Mesangial cell (primary cell): ENCODE measurements around the gene ZNF256. TPM values are rescaled to one million over a fixed set of nuclear protein-coding genes. Genes with fewer than 3 reads are reported as not detected.

Experiments used
- total RNA-seq: library from RNA; depleted of rRNA; stranded (reverse); fragments of >200 nt; gene quantifications from 2 replicates; pipeline ENCODE4 v1.2.3, GENCODE V29; 2015

Gene ZNF256
- 2.1 and 2.5 TPM in 2 replicates for total RNA-seq

DNA sequence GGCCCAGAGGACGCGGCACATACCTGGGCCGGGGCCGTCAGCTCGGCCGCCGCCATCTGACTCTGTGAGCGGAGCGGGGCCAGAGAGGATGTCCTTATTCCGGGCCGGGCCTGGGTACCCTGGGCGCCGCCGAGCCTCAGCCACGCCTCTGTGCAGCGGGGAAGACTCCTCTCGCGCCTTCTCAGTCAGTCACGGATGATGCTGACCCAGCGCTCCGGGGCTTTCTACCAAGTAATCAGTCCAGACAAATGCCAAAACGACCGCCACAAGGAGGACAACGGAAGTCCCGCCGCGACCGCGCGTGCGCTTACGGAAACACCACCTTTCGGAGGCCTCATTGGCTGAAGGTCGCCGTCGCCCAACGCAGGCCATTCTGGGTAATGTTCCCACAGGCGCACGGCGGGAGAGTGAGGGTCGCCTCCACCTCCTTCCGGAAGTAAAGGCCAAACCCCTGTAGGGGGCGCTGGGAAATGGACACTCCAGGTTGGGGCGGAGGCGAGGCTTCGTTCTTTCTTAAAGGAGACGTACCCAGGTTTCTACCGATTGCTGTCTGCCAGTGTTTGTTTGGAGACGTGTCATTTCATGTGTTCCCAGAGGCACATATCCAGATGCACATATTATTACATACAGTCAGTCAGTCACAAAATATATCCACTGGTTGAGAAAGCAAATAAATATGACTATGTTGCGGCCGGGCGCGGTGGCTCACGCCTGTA lies at the start of gene ZNF256:
Gene ZNF256 (minus strand): TSS at position 288 of the 716 bp plus-strand sequence. CDS start 232 bp downstream, at position 56.

DNA sequence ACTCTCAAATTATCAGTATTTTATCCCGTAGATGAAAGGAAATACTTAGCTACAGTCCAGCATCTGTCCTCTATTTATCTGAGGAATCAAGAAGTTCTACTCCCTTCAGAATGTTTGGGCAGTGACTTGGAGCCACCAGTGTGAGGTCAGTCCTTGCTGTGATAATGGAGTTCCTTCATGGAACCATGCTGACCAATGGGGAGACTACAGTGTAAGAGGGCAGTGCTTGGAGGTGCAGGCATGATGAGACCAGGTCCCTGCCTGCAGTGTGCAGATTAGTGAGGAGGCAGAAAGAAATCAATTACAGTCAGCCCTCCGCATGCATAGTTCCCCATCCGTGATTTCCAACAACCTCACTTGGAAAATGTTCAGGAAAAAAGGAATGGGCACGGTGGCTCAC lies 26.9 kb upstream of the ZNF256 start, which contains the start of gene C19orf18:
Gene C19orf18 (minus strand): TSS at position 101 of the 400 bp plus-strand sequence. CDS start 102 bp downstream, outside the sequence.

DNA sequence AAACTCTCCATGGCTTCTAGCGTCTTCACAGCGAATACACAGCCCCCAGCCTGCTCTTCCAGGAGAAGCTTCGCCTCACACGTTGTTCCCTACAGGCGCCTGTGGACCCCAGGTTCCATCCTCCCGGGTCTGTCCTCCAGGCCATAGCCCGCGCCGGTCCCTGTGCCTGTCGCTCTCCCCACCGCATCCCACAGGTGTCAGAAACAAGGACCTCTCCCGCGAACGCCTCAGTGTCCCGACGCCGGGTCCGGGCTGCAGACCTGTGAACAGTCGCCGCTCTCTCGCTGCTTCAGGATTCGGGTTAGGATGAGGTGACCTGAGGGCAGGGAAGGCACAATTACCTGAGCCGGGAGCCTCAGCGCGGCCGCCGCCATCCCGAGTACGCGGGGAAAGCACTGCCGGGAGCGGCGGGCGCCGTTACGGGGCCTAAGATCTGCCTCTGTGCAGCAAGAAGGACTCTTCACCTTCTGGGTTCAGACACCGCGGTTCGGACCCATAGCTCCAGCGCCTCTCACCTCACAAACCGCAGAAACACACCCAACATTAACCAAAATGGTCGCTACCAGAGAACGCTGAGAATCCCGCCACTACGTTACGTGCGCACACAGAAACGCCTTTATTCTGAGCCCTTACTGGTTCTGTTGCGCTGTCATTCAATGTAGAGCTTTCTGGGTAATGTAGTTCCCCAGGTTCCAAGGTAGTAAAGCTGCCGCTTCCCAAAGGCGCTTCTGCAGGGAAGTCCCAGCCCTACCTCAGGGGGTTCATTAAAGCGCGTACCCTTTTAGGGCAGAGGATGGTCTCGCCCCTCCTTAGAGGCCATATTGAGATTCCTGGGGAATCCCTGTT lies 12.5 kb downstream of the ZNF256 start, which contains the start of gene ZNF418:
Gene ZNF418 (minus strand): TSS at position 583 of the 846 bp plus-strand sequence. CDS start 1,580 bp downstream, outside the sequence.

DNA sequence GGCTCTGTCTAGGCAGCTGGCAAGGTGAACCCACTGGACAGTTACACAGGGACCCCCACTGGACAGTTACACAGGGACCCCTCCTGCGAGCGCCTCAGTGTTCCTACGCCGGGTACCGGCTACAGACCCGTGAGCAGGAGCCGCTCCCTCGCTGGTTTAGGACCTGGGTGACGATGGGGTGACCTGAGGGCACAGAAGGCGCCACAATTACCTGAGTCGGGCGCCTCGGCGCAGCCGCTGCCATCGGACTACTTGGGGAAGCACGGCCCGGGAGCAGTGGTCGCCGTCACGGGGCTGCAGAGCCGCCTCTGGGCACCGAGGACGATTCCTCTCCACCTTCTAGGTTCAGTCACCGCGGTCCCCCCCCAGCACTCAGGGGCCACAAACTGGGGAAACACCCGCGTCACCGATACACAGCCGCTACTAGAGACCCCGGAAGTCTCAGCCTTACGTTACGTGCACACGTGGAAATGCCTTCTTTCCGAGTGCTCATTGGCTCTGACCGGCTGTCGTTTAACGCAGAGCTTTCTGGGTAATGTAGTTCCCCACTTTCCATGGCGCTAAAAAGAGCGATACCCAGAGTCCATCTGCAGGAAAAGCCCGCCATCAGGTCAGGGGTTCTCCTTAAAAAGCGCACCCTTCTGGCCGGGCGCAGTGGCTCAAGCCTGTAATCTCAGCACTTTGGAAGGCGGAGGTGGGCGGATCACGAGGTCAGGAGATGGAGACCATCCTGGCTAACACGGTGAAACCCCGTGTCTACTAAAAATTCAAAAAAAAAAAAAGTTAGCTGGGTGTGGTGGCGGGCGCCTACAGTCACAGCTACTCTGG lies 31.1 kb downstream of the ZNF256 start, which contains the start of gene ZNF417:
Gene ZNF417 (minus strand): TSS at position 425 of the 828 bp plus-strand sequence. CDS start 181 bp downstream, at position 244.

Other genes starting within 250 kb of the ZNF256 start
- gene ZNF154, start 238.5 kb downstream of the ZNF256 start, total RNA-seq = 0.98 and 2.2 TPM in 2 replicates
- gene ZNF671, start 220.1 kb downstream of the ZNF256 start, total RNA-seq = 2.9 and 4.7 TPM in 2 replicates
- 8.0 and 14.2 TPM in 2 replicates for gene ZNF776, start 200.9 kb downstream of the ZNF256 start, total RNA-seq
- gene ZNF586, start 178.0 kb downstream of the ZNF256 start, total RNA-seq = 6.8 and 8.1 TPM in 2 replicates
- gene ZNF552, start 132.8 kb downstream of the ZNF256 start, total RNA-seq = 3.9 and 5.8 TPM in 2 replicates
- gene ZNF587B, start 117.4 kb downstream of the ZNF256 start, total RNA-seq = 6.8 and 8.4 TPM in 2 replicates
- gene ZNF587, start 97.8 kb downstream of the ZNF256 start, total RNA-seq = 12.7 and 15.6 TPM in 2 replicates
- gene ZNF814, start 58.7 kb downstream of the ZNF256 start, total RNA-seq = 4.1 and 4.3 TPM in 2 replicates
- 5.5 and 6.1 TPM in 2 replicates for gene ZNF417, start 31.1 kb downstream of the ZNF256 start, total RNA-seq
- gene ZNF418, start 12.3 kb downstream of the ZNF256 start, total RNA-seq = 3.0 and 7.7 TPM in 2 replicates
- 0.13 TPM in 1 of 2 replicates, not detected in the other for gene C19orf18, start 26.8 kb upstream of the ZNF256 start, total RNA-seq
- gene ZNF606, start 55.1 kb upstream of the ZNF256 start, total RNA-seq = 5.7 and 18.0 TPM in 2 replicates
- gene ZSCAN1, start 86.3 kb upstream of the ZNF256 start, total RNA-seq = not detected in 2 replicates
- gene ZNF135, start 111.6 kb upstream of the ZNF256 start, total RNA-seq = 1.1 and 5.5 TPM in 2 replicates
- 23.0 and 59.3 TPM in 2 replicates for gene ZSCAN18, start 150.5 kb upstream of the ZNF256 start, total RNA-seq
- 4.9 and 8.1 TPM in 2 replicates for gene ZNF329, start 203.1 kb upstream of the ZNF256 start, total RNA-seq
- gene ZNF274, start 235.4 kb upstream of the ZNF256 start, total RNA-seq = 11.1 and 13.7 TPM in 2 replicates